ENCODE results near the gene HECTD4.

The HECTD4 gene

DNA sequence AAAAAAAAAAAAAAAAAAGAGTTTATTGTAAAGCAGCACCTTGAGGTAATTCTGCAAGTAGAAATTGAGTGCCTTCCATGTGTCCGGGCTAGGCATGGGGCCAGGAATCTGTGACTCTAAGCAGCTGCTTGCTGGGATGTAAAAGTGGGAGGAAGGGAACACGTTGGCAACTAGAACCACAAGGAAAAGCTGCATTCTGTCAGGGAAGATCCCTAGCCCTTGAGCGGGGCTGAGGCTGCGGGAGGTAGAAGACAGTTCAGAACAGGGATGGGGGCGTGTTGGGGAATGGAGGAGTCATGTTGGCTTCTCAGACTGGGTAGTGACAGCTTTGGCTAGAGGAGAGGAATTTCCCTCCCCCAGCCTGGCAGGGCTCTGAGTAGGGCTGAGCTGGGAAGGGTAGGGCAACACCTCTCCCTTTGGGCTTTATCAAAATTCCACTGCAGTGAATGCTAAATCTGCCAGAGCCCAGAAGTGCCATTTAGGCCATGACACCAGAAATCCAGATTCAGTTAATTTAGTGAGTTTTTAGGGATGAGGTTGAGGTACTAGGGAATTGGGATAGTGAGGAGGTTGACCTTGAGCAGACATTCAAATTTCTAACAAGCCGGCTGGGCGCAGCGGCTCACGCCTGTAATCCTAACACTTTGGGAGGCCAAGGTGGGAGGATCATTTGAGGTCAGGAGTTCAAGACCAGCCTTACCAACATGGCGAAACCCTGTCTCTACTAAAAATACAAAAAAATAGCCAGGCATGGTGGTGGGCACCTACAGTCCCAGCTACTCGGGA lies 260.3 kb downstream of the HECTD4 start:
- peaks cover 12% of the 10 kb centered on the region; the same call in 1 of the 2 replicates for H3K79me2 ChIP-seq (ENCODE audit: insufficient read depth, low read length)
- no peaks in the 10 kb centered on the region for H3K9me2 ChIP-seq (replicated peaks; ENCODE audit: low read depth, low read length)
- H2AFZ ChIP-seq (ENCODE audit: low read length) = no peak overlapping the region
- H4K20me1 ChIP-seq (ENCODE audit: insufficient read depth, low read length, poor library complexity, severe bottlenecking) = peaks cover 14% of the 10 kb centered on the region
- H3K9me3 ChIP-seq (ENCODE audit: insufficient read depth, low read depth, low read length) = no peaks in the 10 kb centered on the region
- TF ChIP-seq EZH2phosphoT487 (IDR thresholded peaks at IDR 0.05; ENCODE audit: borderline replicate concordance) = no peak
- TF ChIP-seq, protein P1, sequence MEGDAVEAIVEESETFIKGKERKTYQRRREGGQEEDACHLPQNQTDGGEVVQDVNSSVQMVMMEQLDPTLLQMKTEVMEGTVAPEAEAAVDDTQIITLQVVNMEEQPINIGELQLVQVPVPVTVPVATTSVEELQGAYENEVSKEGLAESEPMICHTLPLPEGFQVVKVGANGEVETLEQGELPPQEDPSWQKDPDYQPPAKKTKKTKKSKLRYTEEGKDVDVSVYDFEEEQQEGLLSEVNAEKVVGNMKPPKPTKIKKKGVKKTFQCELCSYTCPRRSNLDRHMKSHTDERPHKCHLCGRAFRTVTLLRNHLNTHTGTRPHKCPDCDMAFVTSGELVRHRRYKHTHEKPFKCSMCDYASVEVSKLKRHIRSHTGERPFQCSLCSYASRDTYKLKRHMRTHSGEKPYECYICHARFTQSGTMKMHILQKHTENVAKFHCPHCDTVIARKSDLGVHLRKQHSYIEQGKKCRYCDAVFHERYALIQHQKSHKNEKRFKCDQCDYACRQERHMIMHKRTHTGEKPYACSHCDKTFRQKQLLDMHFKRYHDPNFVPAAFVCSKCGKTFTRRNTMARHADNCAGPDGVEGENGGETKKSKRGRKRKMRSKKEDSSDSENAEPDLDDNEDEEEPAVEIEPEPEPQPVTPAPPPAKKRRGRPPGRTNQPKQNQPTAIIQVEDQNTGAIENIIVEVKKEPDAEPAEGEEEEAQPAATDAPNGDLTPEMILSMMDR (conservative IDR thresholded peaks at IDR 0.05; ENCODE audit: low read length) = no peak
- peaks cover 20% of the 10 kb centered on the region for H3K4me1 ChIP-seq (ENCODE audit: insufficient read depth, low read length, poor library complexity, severe bottlenecking)
- H3F3A ChIP-seq (ENCODE audit: low read depth) = no peaks in the 10 kb centered on the region
- no peaks in the 10 kb centered on the region for H3K36me3 ChIP-seq (ENCODE audit: insufficient read depth, low read length)
- no peaks in the 10 kb centered on the region for H3K27me3 ChIP-seq (ENCODE audit: insufficient read depth, low read length, poor library complexity, severe bottlenecking)
- H3K4me3 ChIP-seq (ENCODE audit: low read length, poor library complexity, severe bottlenecking) = no peak overlapping the region
- H3K9ac ChIP-seq (ENCODE audit: low read depth, low read length, poor library complexity, severe bottlenecking) = no peak overlapping the region
- H3K4me2 ChIP-seq (ENCODE audit: low read depth, low read length, poor library complexity, severe bottlenecking) = no peak overlapping the region

DNA sequence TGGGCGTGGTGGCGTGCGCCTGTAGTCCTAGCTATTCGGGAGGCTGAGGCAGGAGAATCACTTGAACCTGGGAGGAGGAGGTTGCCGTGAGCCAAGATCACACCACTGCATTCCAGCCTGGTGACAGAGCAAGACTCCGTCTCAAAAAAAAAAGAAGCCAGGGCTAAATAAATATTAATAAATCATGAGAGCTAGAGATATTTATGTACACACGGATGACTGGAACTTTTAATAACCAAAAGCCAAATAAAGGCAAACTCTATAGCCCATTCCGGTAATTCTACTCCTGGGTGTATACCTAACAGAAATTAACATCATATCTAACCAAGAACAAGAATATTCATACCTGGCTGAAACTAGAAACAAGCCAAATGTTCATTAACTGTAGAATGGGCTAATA lies 264.5 kb downstream of the HECTD4 start:
- no peaks in the 10 kb centered on the region for H4K20me1 ChIP-seq (ENCODE audit: insufficient read depth, low read length, poor library complexity, severe bottlenecking)
- no peak overlapping the region for H3K4me3 ChIP-seq (ENCODE audit: low read length, poor library complexity, severe bottlenecking)
- no peak for TF ChIP-seq EZH2phosphoT487 (IDR thresholded peaks at IDR 0.05; ENCODE audit: borderline replicate concordance)
- TF ChIP-seq, protein P1 (conservative IDR thresholded peaks at IDR 0.05; ENCODE audit: low read length) = no peak
- H3F3A ChIP-seq (ENCODE audit: low read depth) = no peaks in the 10 kb centered on the region
- H3K79me2 ChIP-seq (ENCODE audit: insufficient read depth, low read length) = no peaks in the 10 kb centered on the region
- H3K9me3 ChIP-seq (ENCODE audit: insufficient read depth, low read depth, low read length) = no peaks in the 10 kb centered on the region
- peaks cover 11% of the 10 kb centered on the region for H3K4me1 ChIP-seq (ENCODE audit: insufficient read depth, low read length, poor library complexity, severe bottlenecking)
- no peak overlapping the region for H2AFZ ChIP-seq (ENCODE audit: low read length)
- no peaks in the 10 kb centered on the region for H3K9me2 ChIP-seq (replicated peaks; ENCODE audit: low read depth, low read length)
- no peaks in the 10 kb centered on the region for H3K27me3 ChIP-seq (ENCODE audit: insufficient read depth, low read length, poor library complexity, severe bottlenecking)
- H3K36me3 ChIP-seq (ENCODE audit: insufficient read depth, low read length) = no peaks in the 10 kb centered on the region
- no peak overlapping the region for H3K9ac ChIP-seq (ENCODE audit: low read depth, low read length, poor library complexity, severe bottlenecking)
- no peak overlapping the region for H3K4me2 ChIP-seq (ENCODE audit: low read depth, low read length, poor library complexity, severe bottlenecking)

DNA sequence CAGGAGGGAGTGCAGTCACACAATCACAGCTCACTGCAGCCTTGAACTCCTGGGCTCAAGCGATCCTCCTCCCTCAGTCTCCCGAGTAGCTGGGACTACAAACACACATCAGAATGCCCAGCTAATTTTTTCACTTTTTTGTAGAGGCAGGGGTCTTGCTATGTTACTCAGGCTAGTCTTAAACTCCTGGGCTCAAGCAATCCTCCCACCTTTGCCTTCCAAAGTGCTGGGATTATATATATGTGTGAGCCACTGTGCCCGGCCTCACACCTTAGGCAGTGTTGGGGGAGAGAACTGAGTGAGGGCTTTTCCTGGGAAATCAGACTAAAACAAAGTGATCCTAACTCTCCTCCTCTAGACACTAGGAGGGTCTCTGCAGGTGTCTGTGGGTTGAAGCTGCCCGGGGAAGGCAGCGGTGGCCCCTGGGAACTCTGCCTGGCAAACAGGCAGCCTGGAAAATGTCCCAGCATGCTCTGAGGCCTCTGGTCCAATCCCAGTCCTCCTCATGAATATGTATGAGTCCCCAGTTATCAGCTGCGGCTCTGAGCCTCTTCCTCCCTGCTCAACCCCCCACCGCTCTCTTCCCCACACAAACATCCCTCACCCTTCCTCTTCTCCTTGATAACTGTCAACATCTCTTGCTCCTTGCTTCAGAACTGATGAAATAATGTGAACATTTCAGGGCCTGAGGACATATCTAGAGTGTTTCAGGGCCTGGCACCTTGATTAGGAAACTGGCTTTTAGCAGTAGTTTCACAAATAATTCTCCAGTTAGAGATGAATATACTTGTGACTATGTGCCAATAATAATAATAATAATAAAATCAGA lies 265.8 kb downstream of the HECTD4 start:
- Histone ChIP-seq H3K4me1 (ENCODE audit: insufficient read depth, low read length, poor library complexity, severe bottlenecking) (peaks cover 11% of the 10 kb centered on the region), H3K4me3 (ENCODE audit: low read length, poor library complexity, severe bottlenecking) (peak overlapping the region; percentile 53), H3K27me3 (ENCODE audit: insufficient read depth, low read length, poor library complexity, severe bottlenecking) (no peaks in the 10 kb centered on the region), H4K20me1 (ENCODE audit: insufficient read depth, low read length, poor library complexity, severe bottlenecking) (no peaks in the 10 kb centered on the region), H3K9me3 (ENCODE audit: insufficient read depth, low read depth, low read length) (no peaks in the 10 kb centered on the region), H3K9ac (ENCODE audit: low read depth, low read length, poor library complexity, severe bottlenecking) (peak overlapping the region; percentile 63), H3K79me2 (ENCODE audit: insufficient read depth, low read length) (no peaks in the 10 kb centered on the region), H3F3A (ENCODE audit: low read depth) (no peaks in the 10 kb centered on the region), H3K36me3 (ENCODE audit: insufficient read depth, low read length) (no peaks in the 10 kb centered on the region), H3K4me2 (ENCODE audit: low read depth, low read length, poor library complexity, severe bottlenecking) (peak overlapping the region; percentile 56), H2AFZ (ENCODE audit: low read length) (peak overlapping the region; percentile 96), H3K9me2 (replicated peaks; ENCODE audit: low read depth, low read length) (no peaks in the 10 kb centered on the region)
- TF ChIP-seq, protein P1 (conservative IDR thresholded peaks at IDR 0.05; ENCODE audit: low read length) = no peak
- TF ChIP-seq EZH2phosphoT487 (IDR thresholded peaks at IDR 0.05; ENCODE audit: borderline replicate concordance) = no peak

Data from Loucy (cell line).